Lower lobe of right lung (tissue), 2 donors: ENCODE measurements around the gene KBTBD8. TPM values are rescaled to one million over a fixed set of nuclear protein-coding genes. Genes with fewer than 3 reads are reported as not detected.

Experiments used
- ATAC-seq, 2 donors: fragments of 200-7000 bp; cut with Tn5 transposase; one replicate each; pipeline ENCODE4 v1.9.1; 2020 to 2022; ENCODE audit warnings: mild to moderate bottlenecking in 2 of 2, moderate library complexity in 2 of 2
- DNase-seq: peaks from one replicate; pipeline ENCODE4 v3.0.0-alpha.2; 2020
- H3K27ac ChIP-seq: fragments of 200-600 bp; one replicate; pipeline ENCODE4 v1.8.0; 2022
- H3K27me3 ChIP-seq: fragments of 200-600 bp; one replicate; pipeline ENCODE4 v1.8.0; 2022; ENCODE audit warnings: low read depth
- H3K36me3 ChIP-seq: fragments of 200-600 bp; one replicate; pipeline ENCODE4 v1.8.0; 2022; ENCODE audit warnings: mild to moderate bottlenecking
- H3K4me1 ChIP-seq: fragments of 200-600 bp; one replicate; pipeline ENCODE4 v1.8.0; 2022
- H3K4me3 ChIP-seq: fragments of 200-600 bp; one replicate; pipeline ENCODE4 v1.8.0; 2022; ENCODE audit warnings: mild to moderate bottlenecking
- H3K9me3 ChIP-seq: fragments of 200-600 bp; one replicate; pipeline ENCODE4 v1.8.0; 2022
- CTCF ChIP-seq: fragments of 200-600 bp; IDR thresholded peaks from one replicate; pipeline ENCODE4 v1.8.0; 2022; ENCODE audit warnings: antibody characterized with exemption, mild to moderate bottlenecking
- intact Hi-C: fragments of 100-400 bp; cut with DNase I; formaldehyde crosslinking; loops from one replicate; pipeline ENCODE4 v1.11.0; 2022
- total RNA-seq: library from RNA; stranded (reverse); fragmentation: NEBNext Ultra II Directional; extraction: Animal tissue kit (Norgen Biotek cat#: 25700); gene quantifications from one replicate; pipeline ENCODE4 v1.2.1, GENCODE V29; 2021
- donor health status: DM: no; HTN: yes; CAD: no; lungs with severe emphysema.

KBTBD8 gene
- total RNA-seq, 1 donor from 2014 or later, result 5.8 TPM

- no peaks in the 10 kb centered on the region for H3K27me3 ChIP-seq
- intact Hi-C loops, result no loop called here
- no peak overlapping the region for H3K27ac ChIP-seq
- no peak overlapping the region for H3K4me3 ChIP-seq
- no peaks in the 10 kb centered on the region for H3K36me3 ChIP-seq
- no peak for TF ChIP-seq CTCF
- H3K9me3 ChIP-seq, result no peaks in the 10 kb centered on the region
- DNase-seq, result no peak
- no peaks in the 10 kb centered on the region for H3K4me1 ChIP-seq
- ATAC-seq, result no peak
Observed at GRCh38 chr3:66989241-66989640, 8.9 kb upstream of the KBTBD8 start.

GRCh38 chr3:66989860-66990696 is 8.0 kb upstream of the KBTBD8 start:
- H3K9me3 ChIP-seq, result no peaks in the 10 kb centered on the region
- ATAC-seq (peak in 1 of 2 donors; percentile 25), DNase-seq (no peak)
- no peak for TF ChIP-seq CTCF
- H3K4me1 ChIP-seq, result no peaks in the 10 kb centered on the region
- no peaks in the 10 kb centered on the region for H3K36me3 ChIP-seq
- no peaks in the 10 kb centered on the region for H3K27me3 ChIP-seq
- H3K27ac ChIP-seq, result no peak overlapping the region
- no peak overlapping the region for H3K4me3 ChIP-seq
- intact Hi-C loops, result no loop called here

GRCh38 chr3:66991459-66991858 is 6.6 kb upstream of the KBTBD8 start:
- H3K4me1 ChIP-seq, result no peaks in the 10 kb centered on the region
- H3K27me3 ChIP-seq, result no peaks in the 10 kb centered on the region
- no peak for TF ChIP-seq CTCF
- no peak overlapping the region for H3K4me3 ChIP-seq
- H3K36me3 ChIP-seq, result no peaks in the 10 kb centered on the region
- DNase-seq (no peak), ATAC-seq (no peak)
- intact Hi-C loops, result no loop called here
- no peaks in the 10 kb centered on the region for H3K9me3 ChIP-seq
- H3K27ac ChIP-seq, result no peak overlapping the region

- intact Hi-C loops, result no loop called here
- no peak for DNase-seq
- TF ChIP-seq CTCF, result no peak
- Histone ChIP-seq H3K27ac (no peak overlapping the region), H3K36me3 (no peaks in the 10 kb centered on the region), H3K9me3 (no peaks in the 10 kb centered on the region), H3K4me3 (no peak overlapping the region), H3K27me3 (no peaks in the 10 kb centered on the region), H3K4me1 (peaks cover 6% of the 10 kb centered on the region)
- no peak for ATAC-seq
Observed at GRCh38 chr3:66993082-66993481, 5.0 kb upstream of the KBTBD8 start.

DNA sequence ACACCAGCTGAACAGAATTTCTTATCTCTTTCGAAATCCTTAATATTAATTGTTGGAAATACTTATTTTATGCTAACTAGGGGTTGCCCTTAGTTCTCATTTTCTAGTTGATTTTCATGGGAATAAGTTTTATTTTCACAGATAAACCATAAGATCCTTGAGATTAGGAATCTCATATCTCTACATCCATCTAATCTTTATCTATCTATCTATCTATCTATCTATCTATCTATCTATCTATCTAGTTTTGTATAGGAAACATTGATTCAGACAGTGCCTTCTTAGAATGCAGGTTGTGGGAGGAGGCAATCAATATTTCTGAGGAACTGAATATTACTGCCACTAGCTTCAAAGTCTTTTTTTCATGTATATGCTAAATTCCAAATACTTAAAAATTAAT is 3.5 kb upstream of the KBTBD8 start:
- Histone ChIP-seq H3K27me3 (no peaks in the 10 kb centered on the region), H3K27ac (no peak overlapping the region), H3K4me1 (peaks cover 15% of the 10 kb centered on the region), H3K4me3 (no peak overlapping the region), H3K9me3 (no peaks in the 10 kb centered on the region), H3K36me3 (no peaks in the 10 kb centered on the region)
- intact Hi-C loops, result no loop called here
- DNase-seq (no peak), ATAC-seq (no peak)
- TF ChIP-seq CTCF, result no peak
